ENCODE measurements around the gene ELMO1. TPM values are rescaled to one million over a fixed set of nuclear protein-coding genes. Genes with fewer than 3 reads are reported as not detected.

Gene ELMO1
- total RNA-seq, 1 experiment from 2014 or later, result 1.1 TPM

DNA sequence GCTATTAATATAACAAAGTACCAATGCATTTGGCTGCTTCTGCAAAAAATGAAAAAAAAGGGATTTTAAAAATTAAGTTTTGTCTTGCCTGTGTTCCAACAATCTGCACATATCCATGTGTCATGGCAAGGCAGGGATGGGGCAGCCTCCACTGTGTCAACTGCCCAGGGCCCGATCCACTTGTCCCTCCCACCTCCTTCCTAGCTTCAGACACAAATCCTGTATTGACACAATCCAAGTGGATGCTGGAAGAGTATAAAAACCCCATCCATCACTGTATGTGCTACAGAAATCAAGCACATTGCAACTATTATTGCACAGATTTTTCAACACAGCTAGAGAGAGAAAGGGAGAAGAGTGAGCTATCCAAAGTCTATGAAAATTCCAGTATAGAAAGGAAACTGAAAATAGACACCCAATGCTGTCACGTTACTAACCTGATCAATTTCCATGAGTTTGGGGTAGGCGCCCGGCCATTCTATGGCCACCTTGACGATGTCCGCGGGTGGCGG is 106.4 kb downstream of the ELMO1 start (continued):
- TF ChIP-seq, protein P1, sequence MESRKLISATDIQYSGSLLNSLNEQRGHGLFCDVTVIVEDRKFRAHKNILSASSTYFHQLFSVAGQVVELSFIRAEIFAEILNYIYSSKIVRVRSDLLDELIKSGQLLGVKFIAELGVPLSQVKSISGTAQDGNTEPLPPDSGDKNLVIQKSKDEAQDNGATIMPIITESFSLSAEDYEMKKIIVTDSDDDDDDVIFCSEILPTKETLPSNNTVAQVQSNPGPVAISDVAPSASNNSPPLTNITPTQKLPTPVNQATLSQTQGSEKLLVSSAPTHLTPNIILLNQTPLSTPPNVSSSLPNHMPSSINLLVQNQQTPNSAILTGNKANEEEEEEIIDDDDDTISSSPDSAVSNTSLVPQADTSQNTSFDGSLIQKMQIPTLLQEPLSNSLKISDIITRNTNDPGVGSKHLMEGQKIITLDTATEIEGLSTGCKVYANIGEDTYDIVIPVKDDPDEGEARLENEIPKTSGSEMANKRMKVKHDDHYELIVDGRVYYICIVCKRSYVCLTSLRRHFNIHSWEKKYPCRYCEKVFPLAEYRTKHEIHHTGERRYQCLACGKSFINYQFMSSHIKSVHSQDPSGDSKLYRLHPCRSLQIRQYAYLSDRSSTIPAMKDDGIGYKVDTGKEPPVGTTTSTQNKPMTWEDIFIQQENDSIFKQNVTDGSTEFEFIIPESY (IDR thresholded peaks at IDR 0.05; ENCODE audit: extremely low read depth, insufficient replicate concordance, low read length), result no peak
- no peak for TF ChIP-seq FOSL1 (IDR thresholded peaks at IDR 0.05; ENCODE audit: low read depth)
- TF ChIP-seq ELF1 (IDR thresholded peaks at IDR 0.05; ENCODE audit: borderline replicate concordance, low read depth), result no peak
- TF ChIP-seq SP1 (IDR thresholded peaks at IDR 0.05; ENCODE audit: low read depth), result no peak
- TF ChIP-seq EZH2 (IDR thresholded peaks at IDR 0.05), result no peak
- TF ChIP-seq, protein P2, sequence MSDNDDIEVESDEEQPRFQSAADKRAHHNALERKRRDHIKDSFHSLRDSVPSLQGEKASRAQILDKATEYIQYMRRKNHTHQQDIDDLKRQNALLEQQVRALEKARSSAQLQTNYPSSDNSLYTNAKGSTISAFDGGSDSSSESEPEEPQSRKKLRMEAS (IDR thresholded peaks at IDR 0.05), result no peak
- no peak for TF ChIP-seq POLR2A (IDR thresholded peaks at IDR 0.05; ENCODE audit: borderline replicate concordance, extremely low read depth, insufficient read depth, insufficient read length)
- TF ChIP-seq SIN3A (IDR thresholded peaks at IDR 0.05; ENCODE audit: low read depth), result no peak
- TF ChIP-seq, protein P3, sequence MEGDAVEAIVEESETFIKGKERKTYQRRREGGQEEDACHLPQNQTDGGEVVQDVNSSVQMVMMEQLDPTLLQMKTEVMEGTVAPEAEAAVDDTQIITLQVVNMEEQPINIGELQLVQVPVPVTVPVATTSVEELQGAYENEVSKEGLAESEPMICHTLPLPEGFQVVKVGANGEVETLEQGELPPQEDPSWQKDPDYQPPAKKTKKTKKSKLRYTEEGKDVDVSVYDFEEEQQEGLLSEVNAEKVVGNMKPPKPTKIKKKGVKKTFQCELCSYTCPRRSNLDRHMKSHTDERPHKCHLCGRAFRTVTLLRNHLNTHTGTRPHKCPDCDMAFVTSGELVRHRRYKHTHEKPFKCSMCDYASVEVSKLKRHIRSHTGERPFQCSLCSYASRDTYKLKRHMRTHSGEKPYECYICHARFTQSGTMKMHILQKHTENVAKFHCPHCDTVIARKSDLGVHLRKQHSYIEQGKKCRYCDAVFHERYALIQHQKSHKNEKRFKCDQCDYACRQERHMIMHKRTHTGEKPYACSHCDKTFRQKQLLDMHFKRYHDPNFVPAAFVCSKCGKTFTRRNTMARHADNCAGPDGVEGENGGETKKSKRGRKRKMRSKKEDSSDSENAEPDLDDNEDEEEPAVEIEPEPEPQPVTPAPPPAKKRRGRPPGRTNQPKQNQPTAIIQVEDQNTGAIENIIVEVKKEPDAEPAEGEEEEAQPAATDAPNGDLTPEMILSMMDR (IDR thresholded peaks at IDR 0.05 in 2 of 3, conservative IDR thresholded peaks at IDR 0.05 in 1 of 3; ENCODE audit: borderline replicate concordance in 1 of 3, insufficient read depth in 1 of 3, low read depth in 2 of 3, low read length in 2 of 3), result no peak
- no peak for TF ChIP-seq JUND (IDR thresholded peaks at IDR 0.05)
- TF ChIP-seq YY1 (IDR thresholded peaks at IDR 0.05; ENCODE audit: extremely low read depth, insufficient replicate concordance, low read depth, low read length), result no peak
- TF ChIP-seq, protein P4, sequence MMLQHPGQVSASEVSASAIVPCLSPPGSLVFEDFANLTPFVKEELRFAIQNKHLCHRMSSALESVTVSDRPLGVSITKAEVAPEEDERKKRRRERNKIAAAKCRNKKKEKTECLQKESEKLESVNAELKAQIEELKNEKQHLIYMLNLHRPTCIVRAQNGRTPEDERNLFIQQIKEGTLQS (IDR thresholded peaks at IDR 0.05), result no peak
